HPDE6-E6E7 (cell line): ENCODE measurements around the gene JARID2.

Experiments used
- DNase-seq: peaks from one replicate; pipeline ENCODE4 v3.0.0; 2011; ENCODE audit warnings: missing footprints; ENCODE audit errors: extremely low spot score

JARID2 gene

DNA sequence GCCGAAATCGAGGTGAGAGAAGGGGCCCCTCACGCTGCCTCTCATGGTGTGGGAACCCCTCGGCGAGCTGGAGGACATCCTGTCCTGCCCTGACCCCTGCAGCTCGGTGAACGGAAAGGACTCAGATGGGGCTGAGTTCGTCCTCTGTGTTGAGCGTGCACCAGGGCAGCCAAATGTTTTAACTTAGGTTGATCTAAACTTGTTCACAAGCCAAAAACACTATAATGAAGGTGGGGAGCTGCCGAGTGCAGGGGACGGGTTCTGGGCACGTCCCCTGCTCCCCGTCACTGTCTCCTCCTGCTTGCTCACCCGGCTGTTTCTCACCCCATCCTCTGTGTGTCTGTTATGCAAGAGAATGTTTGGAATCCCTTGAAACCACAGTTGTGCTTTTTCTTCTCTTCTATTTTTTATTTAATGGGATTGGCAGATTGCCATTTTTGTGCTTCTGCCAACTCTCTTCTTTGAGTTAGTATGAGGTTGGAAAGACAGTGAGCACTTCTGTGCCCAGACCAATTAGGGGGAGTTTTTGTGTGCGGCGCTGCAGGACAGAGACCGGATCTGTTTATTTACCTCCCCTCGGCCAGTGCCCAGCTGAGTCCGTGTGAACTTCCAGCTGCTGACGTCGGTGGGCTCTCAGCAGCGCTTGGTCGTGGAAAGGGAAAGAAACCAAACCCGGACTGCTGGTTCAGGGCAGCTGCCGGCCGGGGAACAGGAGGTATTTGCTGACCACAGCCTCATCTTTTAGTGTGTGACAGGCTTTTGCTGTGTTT, 258.9 kb downstream of the JARID2 start:
- no peak for DNase-seq

DNA sequence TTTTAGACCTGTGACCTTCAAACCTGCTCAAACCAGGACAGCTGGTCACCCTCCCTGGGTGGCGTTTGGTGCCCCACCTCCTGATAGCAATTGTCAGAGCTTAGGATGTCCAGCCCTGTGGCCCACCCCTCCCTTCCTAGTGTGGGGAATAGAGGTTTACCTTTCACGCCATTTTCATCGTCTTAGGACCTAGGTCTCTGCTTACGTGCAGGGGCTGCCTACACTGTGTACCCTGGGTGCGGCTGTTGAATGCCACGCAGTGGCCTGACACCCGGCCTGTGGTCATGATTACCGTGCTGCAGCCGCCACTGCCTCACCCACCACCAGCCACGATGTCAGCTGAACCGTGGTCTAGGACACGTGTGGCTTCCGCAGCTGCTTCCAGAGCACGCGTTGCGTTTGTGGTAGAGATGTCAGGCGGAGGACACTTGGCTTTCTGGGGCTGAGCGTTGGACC, 259.6 kb downstream of the JARID2 start:
- DNase-seq, result no peak

DNA sequence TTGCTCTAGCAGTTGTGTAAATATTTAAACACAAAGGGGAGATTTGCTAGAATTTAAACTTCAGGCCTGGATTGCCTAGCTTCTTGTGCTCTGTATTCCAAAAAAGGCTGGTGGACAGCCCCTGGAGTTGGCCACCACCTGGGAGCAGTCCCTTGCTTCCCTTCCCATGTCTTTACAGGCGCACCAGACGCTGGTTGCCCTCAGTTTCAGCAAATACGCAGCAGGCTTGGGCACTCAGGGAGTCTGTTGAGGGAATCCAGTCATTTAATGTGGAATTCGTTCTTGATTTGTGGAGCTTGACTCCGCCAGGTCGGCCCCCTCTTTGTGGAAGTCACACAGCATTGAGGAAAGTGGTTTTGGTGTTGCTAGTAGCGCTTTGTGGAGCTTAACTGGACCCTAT, 260.2 kb downstream of the JARID2 start:
- DNase-seq, result no peak

GRCh38 chr6:15507221-15507620, 261.4 kb downstream of the JARID2 start:
- no peak for DNase-seq

GRCh38 chr6:15507746-15508145, 261.9 kb downstream of the JARID2 start:
- no peak for DNase-seq

- no peak for DNase-seq
These were observed 262.6 kb downstream of the JARID2 start for GRCh38 chr6:15508441-15508871.

GRCh38 chr6:15508931-15509330, 263.1 kb downstream of the JARID2 start:
- no peak for DNase-seq

- no peak for DNase-seq
These were observed 263.6 kb downstream of the JARID2 start for GRCh38 chr6:15509335-15509933.

- no peak for DNase-seq
These were observed 264.3 kb downstream of the JARID2 start for GRCh38 chr6:15510121-15510520.

- no peak for DNase-seq
These were observed 264.8 kb downstream of the JARID2 start for GRCh38 chr6:15510536-15511247.

DNA sequence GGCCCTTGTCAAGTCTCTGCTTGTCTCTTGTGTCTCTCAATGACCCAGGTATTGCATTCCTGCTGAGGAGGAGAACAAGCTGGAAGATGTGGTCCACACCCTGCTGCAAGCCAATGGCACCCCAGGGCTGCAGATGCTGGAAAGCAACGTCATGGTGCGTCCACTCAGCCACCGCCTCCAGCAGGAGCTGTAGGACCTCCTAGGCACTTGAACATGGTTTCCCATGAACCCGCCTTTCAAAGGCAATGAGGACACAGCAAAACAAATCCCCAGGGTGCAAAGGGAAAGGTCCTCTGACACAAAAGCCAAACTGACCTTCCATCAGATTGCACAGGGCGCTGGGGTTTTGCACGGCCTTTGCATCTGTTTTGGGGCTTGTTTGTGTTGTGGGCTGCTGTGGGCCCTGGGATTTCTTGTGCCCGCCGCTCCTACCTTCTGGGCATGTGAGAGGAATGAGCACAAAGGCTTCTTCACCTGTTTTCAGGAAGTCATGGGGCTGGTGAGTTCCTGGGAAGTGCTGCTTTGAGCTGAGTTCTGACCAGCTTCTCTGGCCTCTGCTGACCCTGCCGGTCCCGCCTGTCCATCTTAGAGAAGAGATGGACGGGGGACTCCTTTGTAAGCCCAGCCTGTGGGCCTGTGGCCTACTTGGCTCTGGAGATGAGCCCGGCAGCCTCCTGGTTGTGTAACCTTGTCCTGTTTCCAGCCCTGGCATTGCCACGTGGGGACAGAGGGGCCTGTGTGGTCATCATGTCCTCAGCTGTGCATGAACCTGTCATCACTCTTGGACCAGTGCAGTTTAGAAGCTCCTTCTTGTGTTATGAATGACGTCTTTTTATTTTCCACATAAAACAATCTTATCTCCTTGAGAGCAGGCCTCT, 265.6 kb downstream of the JARID2 start:
- no peak for DNase-seq

DNA sequence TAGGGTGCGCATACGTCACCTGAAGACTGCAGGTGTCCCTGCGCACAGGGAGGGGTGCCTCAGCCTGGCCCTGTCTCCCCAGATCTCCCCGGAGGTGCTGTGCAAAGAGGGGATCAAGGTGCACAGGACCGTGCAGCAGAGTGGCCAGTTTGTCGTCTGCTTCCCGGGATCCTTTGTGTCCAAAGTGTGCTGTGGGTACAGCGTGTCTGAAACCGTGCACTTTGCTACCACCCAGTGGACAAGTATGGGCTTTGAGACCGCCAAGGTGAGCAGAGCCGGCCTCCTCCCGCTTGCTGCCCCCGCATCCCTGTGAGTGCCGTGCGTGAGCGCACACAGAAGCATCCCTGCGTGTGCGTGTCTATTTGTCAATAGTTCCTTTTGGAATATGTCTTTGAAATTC, 266.3 kb downstream of the JARID2 start:
- DNase-seq, result no peak

DNA sequence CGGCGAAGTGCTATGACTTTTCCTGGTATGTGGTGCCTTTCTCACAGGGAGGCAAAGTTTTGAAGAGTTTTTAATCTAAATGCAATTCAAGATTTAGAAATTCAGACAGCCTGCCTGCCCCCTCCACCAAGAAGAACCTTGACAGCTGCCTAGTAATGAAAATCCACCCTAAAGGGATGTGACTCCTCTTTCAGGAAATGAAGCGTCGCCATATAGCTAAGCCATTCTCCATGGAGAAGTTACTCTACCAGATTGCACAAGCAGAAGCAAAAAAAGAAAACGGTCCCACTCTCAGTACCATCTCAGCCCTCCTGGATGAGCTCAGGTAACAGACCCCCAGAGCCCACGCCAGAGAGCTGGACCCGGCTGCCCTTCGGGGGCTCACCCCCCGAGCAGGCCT, 266.9 kb downstream of the JARID2 start:
- DNase-seq, result no peak

- no peak for DNase-seq
These were observed 267.4 kb downstream of the JARID2 start for GRCh38 chr6:15513131-15513771.

GRCh38 chr6:15513801-15514711, 268.2 kb downstream of the JARID2 start:
- DNase-seq, result no peak

DNA sequence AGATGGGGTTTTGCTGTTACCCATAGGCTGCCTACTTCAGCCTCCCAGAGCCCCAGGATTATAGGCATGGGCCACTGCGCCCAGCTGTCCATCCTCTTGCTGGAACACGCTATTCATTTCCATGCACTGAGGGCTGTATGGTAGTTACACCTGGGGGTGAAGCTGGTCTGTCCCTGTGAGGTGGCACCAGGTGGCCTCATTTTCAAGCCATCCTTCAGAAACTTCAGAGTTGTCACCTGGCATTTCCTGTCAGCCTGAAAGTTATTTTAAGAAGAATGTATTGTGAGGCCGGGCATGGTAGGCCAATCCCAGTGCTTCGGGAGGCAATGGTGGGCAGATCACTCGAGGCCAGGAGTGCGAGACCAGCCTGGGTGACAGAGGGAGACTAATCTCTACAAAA, 269.4 kb downstream of the JARID2 start:
- no peak for DNase-seq

- DNase-seq, result no peak
These were observed 269.9 kb downstream of the JARID2 start for GRCh38 chr6:15515660-15516375.

- DNase-seq, result no peak
These were observed 270.5 kb downstream of the JARID2 start for GRCh38 chr6:15516378-15516777.

DNA sequence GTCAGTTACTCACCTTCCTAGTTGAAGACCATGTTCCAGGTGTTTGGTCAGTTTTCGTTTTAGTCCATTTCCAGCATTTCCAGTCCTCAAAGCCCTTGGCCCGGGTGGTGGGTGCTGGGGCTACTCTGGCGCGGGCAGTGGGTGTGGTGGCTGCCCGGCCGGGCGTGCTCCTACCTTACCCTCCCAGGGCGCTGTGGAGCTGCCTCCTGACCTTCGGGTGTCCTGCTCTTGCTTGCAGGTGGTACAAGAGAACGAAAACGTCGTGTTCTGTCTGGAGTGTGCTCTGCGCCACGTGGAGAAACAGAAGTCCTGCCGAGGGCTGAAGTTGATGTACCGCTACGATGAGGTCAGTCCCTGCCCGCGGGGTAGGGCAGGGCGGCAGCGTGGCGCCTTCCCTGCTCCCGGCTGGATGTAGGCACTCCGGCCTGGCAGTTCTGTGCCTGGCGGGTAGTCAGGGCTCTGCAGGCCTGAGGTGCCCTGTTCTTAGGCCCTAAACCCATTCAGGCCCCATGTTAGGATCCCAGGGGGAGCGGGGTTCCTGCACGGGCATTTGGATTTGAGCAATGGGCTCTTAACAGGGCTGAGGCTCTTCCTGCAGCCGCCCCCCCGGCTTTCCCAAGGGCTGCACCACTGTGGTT, 271.2 kb downstream of the JARID2 start:
- DNase-seq, result no peak
